NCI-H460 (cell line): ENCODE results near the gene ERFL. TPM values are rescaled to one million over a fixed set of nuclear protein-coding genes. Genes with fewer than 3 reads are reported as not detected.
"Not testable (repeated sequence)": the region's sequence is repeated elsewhere in the genome, so short reads cannot be mapped to it uniquely, and the experiment has no call there.

Experiments used
- DNase-seq: peaks from one replicate; pipeline ENCODE4 v3.0.0-alpha.2; 2016; ENCODE audit warnings: low read depth; ENCODE audit errors: extremely low read depth
- total RNA-seq: library from RNA; depleted of rRNA; stranded (reverse); fragments of >200 nt; shearing (Covaris generic); gene quantifications from 2 replicates; pipeline ENCODE4 v1.2.3, GENCODE V29; 2014

ERFL gene
- total RNA-seq, 1 experiment from 2014 or later = not detected

DNA sequence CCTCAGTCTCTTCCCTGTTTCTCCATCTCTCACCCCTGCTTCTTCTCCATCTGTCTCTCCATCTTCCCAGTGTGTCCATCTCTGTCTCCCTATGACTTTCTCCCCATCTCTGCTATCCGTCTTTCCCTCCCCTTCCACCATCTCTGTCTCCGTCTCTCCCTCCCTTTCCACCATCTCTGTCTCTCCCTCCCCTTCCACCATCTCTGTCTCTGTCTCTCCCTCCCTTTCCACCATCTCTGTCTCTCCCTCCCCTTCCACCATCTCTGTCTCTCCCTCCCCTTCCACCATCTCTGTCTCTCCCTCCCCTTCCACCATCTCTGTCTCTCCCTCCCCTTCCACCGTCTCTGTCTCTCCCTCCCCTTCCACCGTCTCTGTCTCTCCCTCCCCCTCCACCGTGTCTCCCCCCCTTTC, 13.8 kb downstream of the ERFL start:
- not testable (repeated sequence) for DNase-seq

DNA sequence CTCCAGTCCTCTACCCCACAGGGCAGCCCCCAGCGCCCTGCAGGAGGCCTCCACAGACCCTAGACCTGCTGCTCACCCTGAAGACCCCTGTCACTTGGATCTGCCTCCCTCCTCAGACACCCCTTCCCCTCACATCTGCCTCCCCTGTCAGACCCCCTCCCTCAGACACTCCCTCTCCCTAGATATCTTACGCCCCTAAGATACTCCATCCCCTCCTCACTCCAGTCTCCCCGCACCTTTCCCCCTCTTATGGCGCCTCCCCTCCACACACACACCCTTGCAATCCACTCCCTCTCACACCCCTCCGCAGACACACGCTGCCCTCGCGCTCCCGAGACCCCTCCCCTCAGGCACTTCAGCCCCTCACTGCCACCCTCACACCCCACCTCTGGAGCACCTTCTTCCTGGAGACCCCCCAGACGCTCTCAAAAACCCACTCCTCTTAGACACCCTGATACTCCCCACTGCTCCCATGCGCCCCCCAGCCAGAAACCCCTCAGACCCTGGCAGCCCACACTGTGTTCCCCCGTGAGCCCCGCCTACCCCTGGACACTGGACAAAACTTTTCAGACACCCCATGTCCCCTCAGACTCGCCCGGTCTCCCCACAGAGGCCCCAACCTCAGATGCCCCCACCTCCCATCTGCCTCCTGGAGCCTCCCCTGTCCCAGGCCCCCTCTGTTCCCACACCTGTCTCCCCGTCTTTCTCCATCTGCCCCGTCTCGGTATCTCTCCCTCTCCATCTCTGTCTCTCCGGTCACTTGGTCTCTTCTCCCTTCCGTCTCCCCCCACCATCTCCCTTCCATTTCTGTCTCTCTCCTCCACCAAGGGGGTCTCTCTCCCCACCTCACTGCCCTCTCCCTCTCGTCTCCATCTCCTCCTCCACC, 14.5 kb downstream of the ERFL start:
- DNase-seq = no peak

GRCh38 chr19:41912899-41913537, 15.2 kb downstream of the ERFL start:
- DNase-seq = no peak

- no peak for DNase-seq
Measured at GRCh38 chr19:41911889-41912731, 16.1 kb downstream of the ERFL start.

- no peak for DNase-seq
Measured at GRCh38 chr19:41910992-41911888, 17.0 kb downstream of the ERFL start.

DNA sequence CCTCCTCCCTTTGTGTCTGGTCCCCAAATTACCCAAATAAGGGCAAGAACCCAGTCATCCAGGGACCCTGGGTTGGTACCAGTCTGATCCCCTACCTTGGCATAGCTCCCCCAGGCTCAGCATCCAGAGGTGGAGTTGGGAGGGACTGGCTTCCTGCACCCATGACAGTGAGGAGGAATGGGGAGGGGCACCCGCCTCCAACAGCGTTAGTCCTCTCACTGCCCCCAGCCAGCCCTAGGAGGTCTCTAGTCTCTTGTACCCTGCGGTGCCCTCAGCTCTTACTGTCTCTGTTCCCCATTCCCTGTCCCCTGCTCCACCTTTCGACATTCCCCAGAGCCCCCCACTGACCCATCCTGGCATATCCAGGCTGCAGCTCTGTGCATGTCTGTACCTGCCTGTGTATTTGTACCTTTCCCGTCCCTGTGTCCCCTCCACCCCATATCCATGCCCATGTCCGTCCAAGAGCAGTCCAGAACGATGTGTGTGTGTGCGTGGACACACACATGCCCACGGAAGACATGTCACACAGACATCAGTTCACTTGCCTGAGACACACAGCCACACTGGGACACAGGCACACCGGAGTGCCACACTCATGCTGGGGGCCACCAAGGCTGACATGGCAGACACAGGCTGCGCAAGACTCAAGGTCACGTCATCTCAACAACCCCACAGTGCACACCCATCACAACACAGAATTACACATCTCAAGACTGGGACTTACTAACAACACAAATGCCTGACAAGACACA, 17.8 kb downstream of the ERFL start:
- no peak for DNase-seq

DNA sequence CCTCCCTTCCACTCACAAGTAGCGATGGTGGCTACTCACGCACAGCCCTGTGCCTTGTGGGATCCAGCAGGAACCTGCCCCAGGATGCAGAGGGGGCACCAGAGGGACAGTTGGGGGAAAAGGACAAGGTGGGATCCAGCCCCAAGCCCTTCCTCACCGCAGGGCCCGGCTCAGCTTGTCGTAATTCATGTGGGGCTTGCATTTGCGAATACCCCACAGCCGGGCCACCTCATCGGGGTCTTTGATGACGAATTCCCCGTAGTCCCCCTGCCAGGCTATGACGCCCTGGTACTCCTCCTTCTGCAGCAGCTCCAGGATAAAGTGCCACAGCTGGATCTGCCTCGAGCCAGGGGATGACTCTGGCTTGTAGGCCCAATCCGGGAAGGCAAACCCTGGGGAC, 18.5 kb downstream of the ERFL start:
- DNase-seq = no peak

- DNase-seq = no peak
Measured at GRCh38 chr19:41908724-41909464, 19.4 kb downstream of the ERFL start.

GRCh38 chr19:41907994-41908615, 20.1 kb downstream of the ERFL start:
- no peak for DNase-seq

DNA sequence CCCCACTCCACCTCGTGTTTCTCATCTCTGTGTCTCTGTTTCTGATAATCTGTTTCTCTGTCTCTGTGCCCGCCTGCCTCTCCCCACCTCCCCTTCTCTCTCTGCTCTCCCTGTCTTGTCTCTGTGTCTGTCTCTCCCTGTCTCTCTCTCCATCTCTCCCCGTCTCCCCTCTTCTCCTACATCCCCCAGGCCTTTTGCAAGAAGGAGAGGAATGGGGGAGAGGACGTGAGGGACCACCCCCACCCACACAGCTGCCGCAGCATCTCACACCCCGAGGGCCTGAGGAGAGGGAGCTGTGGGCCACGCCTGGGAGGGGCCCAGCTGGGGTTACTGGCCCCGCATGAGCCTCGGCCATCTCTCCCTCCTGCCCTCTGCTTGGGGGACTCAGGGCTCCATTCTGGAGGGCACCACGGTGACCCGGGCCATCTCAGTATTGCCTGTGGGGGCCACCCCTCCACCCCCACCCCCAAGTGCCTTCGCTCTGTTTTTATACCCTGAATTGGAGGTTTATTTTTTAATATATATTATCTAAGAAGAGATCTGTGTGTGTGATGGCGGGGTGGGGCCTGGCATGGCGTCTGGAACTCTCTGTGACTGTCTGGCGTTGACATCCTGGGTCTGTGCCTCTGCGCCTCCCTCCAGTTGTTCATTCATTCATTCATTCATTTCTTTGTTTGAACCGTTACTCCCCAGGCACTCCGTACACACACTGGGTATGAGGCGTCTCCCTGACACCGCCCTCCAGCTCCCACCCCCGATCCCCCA, 21.2 kb downstream of the ERFL start:
- DNase-seq = no peak

DNA sequence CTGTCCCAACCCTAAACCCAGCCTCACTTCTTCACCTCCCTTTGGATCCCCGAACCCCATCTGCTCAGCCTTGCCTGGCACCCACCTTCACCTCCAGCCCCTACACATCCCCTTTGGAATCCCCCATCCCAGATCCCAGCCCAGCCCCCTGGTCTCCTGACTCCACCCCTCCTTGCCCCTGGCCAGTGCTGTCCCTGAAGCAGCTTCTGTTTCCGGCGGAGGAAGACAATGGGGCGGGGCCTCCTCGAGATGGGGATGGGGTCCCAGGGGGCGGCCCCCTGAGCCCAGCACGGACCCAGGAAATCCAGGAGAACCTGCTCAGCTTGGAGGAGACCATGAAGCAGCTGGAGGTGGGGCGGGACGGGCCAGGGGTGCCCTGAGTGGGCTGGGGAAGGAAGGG, 22.0 kb downstream of the ERFL start:
- DNase-seq = no peak

- no peak for DNase-seq
Measured at GRCh38 chr19:41905273-41906002, 22.8 kb downstream of the ERFL start.

DNA sequence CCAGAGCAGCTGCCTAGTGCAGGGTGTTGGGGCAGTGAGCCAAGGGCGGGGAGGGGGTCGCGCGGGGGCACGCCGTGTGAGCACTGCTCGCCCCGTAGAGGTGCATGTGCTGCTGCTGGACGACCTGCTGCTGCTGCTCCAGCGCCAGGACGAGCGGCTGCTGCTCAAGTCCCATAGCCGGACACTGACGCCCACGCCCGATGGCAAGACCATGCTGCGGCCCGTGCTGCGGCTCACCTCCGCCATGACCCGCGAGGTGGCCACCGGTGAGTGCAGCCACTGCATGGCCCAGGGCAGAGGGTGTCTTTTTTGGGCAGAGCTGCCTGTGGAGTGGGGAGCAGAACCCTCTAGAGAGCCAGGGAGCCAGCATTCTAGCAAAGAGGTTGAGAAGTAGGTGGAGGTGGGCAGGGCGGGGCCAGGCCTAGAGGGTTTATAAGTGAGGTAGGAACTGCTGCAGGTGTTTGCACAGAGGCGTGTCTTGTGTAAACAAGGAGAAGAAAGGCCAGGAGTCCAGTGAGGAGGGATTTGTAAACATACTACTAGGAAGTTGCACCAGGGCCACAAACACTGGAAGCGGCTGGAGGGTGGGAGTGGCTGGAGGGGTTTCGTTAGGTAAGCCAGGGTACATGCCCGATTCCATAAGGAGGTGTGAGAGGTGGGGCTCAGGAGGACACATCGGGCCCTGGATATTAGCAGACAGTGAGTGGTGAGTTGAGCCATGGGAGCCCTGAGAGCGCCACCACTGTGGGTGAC, 24.0 kb downstream of the ERFL start:
- no peak for DNase-seq

GRCh38 chr19:41903193-41903953, 24.9 kb downstream of the ERFL start:
- DNase-seq = no peak

DNA sequence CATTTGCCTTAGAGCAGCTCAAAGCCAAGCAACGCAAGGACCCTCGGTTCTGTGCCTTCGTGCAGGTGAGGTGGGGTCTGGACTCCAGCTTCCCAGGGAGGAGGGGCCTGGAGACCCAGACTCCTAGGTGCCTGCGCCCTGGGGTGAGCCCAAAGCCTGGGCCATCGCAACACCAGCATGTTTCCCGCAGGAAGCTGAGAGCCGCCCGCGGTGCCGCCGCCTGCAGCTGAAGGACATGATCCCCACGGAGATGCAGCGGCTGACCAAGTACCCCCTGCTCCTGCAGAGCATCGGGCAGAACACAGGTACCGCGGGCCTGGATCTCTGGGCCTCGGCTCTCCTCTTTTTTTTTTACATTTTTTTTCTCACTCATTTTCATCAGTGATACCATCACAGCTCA, 25.7 kb downstream of the ERFL start:
- DNase-seq = no peak
